Skeletal muscle satellite cell (primary cell): ENCODE data around the gene PVALEF.

Source experiments
- H3K27me3 ChIP-seq: 2 replicates; pipeline ENCODE4 v1.7.0; 2013; ENCODE audit warnings: low read length; ENCODE audit not compliant: control insufficient read depth, insufficient read depth
- H3K36me3 ChIP-seq: 2 replicates; pipeline ENCODE4 v1.7.0; 2013; ENCODE audit warnings: mild to moderate bottlenecking, control low read depth, low read length; ENCODE audit not compliant: insufficient read depth
- H3K4me1 ChIP-seq: 2 replicates; pipeline ENCODE4 v1.7.0; 2013; ENCODE audit warnings: low read length; ENCODE audit not compliant: control insufficient read depth, insufficient read depth
- H3K4me2 ChIP-seq: 2 replicates; pipeline ENCODE4 v1.7.0; 2013; ENCODE audit warnings: mild to moderate bottlenecking, low read length
- H3K4me3 ChIP-seq: 2 replicates; pipeline ENCODE4 v1.7.0; 2013; ENCODE audit warnings: low read length
- H3K9ac ChIP-seq: 2 replicates; pipeline ENCODE4 v1.7.0; 2013; ENCODE audit warnings: mild to moderate bottlenecking, low read depth, low read length, moderate library complexity
- H3K9me3 ChIP-seq: replicated peaks from 2 replicates; pipeline ENCODE4 v1.7.0; 2013; ENCODE audit warnings: mild to moderate bottlenecking, control low read depth, low read length

The PVALEF gene

DNA sequence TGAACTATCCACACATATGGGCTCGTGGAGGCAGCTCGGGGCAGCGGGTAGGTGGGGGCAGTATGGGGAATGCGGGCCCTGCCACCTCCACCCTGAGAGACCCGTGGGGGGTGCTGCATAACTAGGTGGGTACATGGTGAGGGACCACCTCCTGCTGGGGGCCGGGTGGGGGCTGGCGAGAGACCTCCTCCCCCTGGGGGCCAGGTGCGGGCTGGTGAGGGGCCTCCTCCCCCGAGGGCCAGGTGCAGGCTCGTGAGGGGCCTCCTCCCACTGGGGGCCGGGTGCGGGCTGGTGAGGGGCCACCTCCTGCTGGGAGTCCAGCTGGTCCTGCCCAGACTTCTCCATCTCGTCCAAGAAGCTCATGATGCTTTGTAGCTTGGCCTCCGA lies 32.1 kb downstream of the PVALEF start:
- H3K27me3 ChIP-seq = no peaks in the 10 kb centered on the region
- H3K9ac ChIP-seq = no peak overlapping the region
- no peaks in the 10 kb centered on the region for H3K4me1 ChIP-seq
- peaks cover 5% of the 10 kb centered on the region for H3K36me3 ChIP-seq
- H3K9me3 ChIP-seq = no peaks in the 10 kb centered on the region
- no peak overlapping the region for H3K4me2 ChIP-seq
- H3K4me3 ChIP-seq = no peak overlapping the region

DNA sequence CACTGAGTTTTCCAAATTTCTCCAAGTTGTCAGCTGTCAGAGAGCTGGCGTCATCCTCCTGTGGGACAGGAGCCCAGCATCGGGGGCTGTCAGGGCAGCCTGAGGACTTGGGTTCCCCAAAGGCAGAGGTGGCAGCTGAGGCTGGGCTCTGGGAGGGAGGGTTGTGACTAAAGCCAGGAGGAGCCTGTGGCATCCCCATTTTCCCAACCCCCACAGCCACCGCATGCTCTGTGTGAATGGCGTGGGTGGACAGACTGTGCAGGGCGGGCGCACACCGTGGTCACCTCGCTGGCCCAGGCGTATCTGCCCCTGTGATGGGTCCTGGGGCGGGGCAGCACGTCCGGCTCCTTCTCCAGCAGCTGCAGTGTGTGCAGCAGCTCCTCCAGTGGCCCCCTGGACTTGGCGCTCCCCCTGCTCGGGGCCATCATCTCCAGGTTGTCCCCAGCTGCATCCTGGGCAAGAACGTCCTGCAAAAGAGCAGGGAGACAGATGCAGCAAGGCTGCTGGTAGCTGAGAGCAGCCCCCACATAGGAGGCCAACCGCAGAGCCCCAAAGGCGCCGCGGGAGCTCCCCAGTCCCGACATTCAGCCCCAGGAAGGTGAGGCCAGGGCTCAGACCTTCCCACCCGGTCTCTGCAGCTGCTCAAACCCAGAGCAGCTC lies 32.7 kb downstream of the PVALEF start:
- H3K36me3 ChIP-seq = peaks cover 5% of the 10 kb centered on the region

DNA sequence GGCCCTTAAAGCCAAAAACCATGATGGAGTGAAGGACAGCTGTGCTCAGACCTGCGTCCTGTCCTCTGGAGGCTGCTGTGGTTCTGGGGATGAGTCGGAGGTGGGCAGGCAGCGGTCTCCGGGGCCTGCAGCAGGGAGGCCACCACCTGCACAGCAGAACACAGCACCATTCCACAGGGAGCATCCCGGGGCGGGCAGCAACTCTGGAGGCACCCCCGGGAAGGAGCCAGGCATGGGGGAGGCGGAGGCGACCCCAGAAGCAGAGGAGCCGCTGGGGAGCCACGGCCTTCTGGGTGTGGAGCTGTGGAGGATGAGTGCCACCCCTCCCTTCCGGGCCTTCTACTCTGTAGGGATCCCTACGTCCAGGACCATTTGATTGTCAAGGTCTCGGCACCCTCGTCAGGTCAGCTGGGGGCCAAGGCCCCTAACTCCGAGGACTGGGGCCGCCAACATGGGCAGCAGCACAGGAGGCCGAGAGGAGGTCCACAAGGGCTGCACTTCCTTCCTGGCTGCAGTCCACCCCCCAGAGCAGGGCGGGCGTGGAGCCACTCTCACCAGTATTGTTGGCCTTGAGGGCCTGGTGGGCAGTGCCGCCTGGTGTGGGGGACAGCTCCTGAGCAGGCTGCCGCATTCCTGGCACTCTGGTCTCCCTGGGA lies 33.6 kb downstream of the PVALEF start:
- Histone ChIP-seq H3K9ac (no peak overlapping the region), H3K27me3 (no peaks in the 10 kb centered on the region), H3K36me3 (peaks cover 5% of the 10 kb centered on the region), H3K4me2 (no peak overlapping the region), H3K9me3 (no peaks in the 10 kb centered on the region), H3K4me3 (no peak overlapping the region), H3K4me1 (no peaks in the 10 kb centered on the region)

More for the DNA sequence above, 32.7 kb downstream of the PVALEF start:
- H3K4me2 ChIP-seq = no peak overlapping the region
- no peak overlapping the region for H3K9ac ChIP-seq
- H3K9me3 ChIP-seq = no peaks in the 10 kb centered on the region
- no peak overlapping the region for H3K4me3 ChIP-seq
- H3K27me3 ChIP-seq = no peaks in the 10 kb centered on the region
- no peaks in the 10 kb centered on the region for H3K4me1 ChIP-seq

DNA sequence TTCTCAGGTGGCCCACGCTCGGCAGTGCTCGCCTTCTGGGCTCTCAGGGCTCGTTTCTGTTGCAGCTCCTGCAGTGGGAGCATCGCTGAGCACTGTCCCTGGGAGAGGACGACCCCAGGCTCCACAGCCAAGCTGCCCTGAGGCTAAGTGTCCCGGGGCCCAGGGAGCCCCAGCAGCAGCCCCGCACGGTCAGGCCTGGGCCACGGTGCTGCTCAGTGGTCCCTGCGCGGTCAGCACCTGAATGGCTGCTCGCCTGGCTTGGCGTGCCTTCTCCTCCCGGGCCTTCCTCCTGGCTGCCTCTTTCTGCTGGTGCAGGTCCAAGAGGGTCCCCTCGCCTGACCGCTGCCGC lies 34.1 kb downstream of the PVALEF start:
- Histone ChIP-seq H3K27me3 (no peaks in the 10 kb centered on the region), H3K36me3 (peaks cover 5% of the 10 kb centered on the region), H3K4me2 (no peak overlapping the region), H3K4me3 (no peak overlapping the region), H3K9me3 (no peaks in the 10 kb centered on the region), H3K9ac (no peak overlapping the region), H3K4me1 (no peaks in the 10 kb centered on the region)

DNA sequence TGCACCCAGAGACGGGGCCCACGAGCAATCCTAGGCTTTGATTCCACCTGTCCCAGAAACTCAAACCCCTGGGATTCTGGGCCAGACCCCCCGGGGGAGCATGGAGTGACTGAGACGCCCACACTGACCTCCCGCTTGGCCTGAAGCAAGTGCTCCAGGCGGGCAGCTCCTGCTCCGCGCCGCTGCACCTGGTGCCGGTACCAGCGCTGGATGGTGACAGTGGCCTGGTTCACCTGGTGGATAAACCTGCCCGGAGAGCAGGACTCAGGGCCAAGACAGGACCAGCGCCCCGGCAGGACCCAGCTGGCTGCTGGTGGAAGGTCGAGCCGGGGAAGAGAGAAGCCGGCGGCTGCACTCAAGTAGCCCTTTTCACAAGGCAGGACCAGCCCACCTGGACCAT lies 34.9 kb downstream of the PVALEF start:
- no peak overlapping the region for H3K4me2 ChIP-seq
- H3K4me1 ChIP-seq = no peaks in the 10 kb centered on the region
- H3K9ac ChIP-seq = no peak overlapping the region
- no peak overlapping the region for H3K4me3 ChIP-seq
- no peaks in the 10 kb centered on the region for H3K27me3 ChIP-seq
- peaks cover 5% of the 10 kb centered on the region for H3K36me3 ChIP-seq
- H3K9me3 ChIP-seq = no peaks in the 10 kb centered on the region

DNA sequence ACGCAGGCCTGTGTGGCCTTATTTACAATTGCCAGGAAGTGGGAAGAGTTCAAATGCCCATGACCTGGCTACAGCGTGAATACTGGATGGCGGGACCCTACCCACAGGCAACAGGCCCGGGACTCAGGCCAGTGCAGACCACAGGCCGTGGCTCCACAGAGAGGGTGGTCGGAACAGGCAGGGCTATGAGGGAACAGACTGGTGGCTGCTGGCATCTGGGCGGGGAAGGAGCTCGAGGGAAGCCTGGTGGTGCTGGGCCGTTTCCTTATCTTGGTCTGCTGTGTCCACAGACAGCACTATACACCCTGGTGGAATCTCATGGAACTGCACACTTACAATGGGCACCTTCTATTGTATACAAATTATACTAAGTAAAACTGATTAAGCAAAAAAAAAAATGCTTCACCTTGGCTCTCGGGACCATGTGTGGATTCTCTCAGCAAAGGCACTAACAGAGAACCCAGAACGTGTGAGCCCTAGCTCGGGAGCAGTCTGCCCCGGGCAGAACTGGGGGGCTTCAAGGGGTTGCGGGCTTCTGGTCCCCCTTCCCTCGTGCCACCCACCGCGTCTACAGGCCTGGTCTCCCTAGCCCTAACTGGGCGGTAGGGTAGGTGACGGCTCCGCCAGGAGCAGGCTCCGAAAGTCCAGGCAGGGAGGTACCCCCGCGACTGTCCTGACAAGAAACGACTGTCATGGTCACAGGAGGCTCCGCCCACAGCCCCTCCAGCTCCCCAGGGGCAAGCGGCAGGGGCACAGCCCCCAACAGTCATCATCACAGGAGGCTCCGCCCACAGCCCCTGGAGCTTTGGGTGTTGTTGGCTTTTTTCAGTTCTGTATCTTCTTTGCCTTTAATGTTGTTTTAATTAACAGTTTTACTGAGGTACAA lies 35.6 kb downstream of the PVALEF start:
- Histone ChIP-seq H3K4me3 (no peak overlapping the region), H3K4me2 (no peak overlapping the region)

DNA sequence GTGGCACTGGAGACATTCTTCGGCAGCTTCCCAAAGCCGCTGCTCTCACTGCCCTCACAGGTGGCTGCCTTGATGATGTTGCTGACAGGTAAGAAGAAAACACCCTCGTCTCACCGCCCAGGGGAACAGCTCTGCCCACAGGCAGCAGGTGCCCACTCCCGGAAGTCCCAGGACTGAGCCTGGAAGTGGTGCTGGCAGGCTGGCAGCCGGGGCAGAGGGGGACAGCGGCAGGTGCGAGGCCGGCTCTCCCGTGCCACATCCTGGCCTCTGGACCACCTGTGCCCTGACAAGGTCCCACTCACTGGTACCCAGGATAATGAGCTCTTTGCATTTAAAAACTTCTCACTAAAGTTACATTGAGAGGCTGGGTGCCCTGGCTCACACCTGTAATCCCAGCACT lies 37.0 kb downstream of the PVALEF start:
- H3K4me1 ChIP-seq = no peaks in the 10 kb centered on the region
- H3K9ac ChIP-seq = no peak overlapping the region
- no peaks in the 10 kb centered on the region for H3K27me3 ChIP-seq
- H3K4me2 ChIP-seq = no peak overlapping the region
- peaks cover 5% of the 10 kb centered on the region for H3K36me3 ChIP-seq
- no peaks in the 10 kb centered on the region for H3K9me3 ChIP-seq
- no peak overlapping the region for H3K4me3 ChIP-seq

More for the DNA sequence above, 35.6 kb downstream of the PVALEF start:
- H3K27me3 ChIP-seq = no peaks in the 10 kb centered on the region
- peaks cover 5% of the 10 kb centered on the region for H3K36me3 ChIP-seq
- no peaks in the 10 kb centered on the region for H3K9me3 ChIP-seq
- H3K4me1 ChIP-seq = no peaks in the 10 kb centered on the region
- H3K9ac ChIP-seq = no peak overlapping the region

DNA sequence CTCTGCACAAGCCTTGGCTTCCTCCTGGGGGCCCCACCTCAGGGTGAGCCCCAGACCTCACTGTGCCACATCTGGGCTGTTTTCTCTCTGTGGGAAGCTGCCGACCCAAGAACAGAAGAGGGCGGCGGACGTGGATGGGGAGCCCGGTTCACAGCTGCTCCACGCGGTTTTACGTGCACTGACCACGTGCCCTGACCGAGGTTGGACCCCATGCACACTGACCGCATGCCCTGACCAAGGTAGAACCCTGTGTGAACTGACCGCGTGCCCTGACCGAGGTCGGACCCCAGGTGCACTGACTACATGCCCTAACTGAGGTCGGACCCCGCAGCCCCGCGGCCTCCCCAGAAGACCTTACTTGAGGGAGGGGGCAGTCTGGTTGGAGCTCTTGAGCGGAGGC lies 37.8 kb downstream of the PVALEF start:
- no peak overlapping the region for H3K4me3 ChIP-seq
- no peaks in the 10 kb centered on the region for H3K4me1 ChIP-seq
- no peak overlapping the region for H3K9ac ChIP-seq
- peaks cover 5% of the 10 kb centered on the region for H3K36me3 ChIP-seq
- H3K9me3 ChIP-seq = no peaks in the 10 kb centered on the region
- no peak overlapping the region for H3K4me2 ChIP-seq
- no peaks in the 10 kb centered on the region for H3K27me3 ChIP-seq

DNA sequence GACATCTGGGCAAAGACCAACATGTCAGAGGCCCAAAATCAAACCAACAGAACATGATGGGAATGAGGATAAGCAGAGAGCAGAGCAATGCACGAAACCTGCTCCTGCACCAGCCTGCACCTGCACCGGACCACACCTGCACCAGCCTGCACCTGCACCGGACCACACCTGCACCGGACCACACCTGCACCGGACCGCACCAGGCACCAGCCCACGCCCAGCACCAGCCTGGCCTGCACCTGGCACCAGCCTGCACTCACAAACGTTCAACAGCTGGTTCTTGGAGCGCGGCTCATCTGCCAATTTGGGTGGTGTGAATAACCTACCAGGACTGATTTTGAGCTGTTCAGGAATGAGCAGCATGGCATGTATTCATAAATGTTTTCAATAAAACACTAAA lies 39.3 kb downstream of the PVALEF start:
- H3K27me3 ChIP-seq = no peaks in the 10 kb centered on the region
- H3K4me2 ChIP-seq = no peak overlapping the region
- H3K9ac ChIP-seq = no peak overlapping the region
- no peak overlapping the region for H3K4me3 ChIP-seq
- H3K36me3 ChIP-seq = no peaks in the 10 kb centered on the region
- no peaks in the 10 kb centered on the region for H3K4me1 ChIP-seq
- no peaks in the 10 kb centered on the region for H3K9me3 ChIP-seq

DNA sequence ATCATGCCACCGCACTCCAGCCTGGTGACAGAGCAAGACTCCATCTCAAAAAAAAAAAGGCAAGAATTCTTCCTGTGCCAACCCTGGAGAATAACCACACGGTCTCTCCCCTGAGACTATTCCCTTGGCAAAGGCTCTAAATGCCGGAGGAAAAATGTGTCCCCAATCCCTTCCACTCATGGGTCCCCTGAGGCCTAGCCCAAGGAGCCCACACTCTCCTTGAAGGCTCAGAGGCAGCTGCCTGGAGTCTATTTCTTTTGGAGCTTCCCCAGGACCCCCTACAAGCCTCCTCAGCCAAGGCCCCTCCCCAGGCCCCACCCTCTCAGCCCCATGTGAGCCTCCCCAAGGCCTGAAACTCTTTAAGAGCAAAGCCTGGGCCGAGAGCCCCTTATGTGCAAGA lies 40.9 kb downstream of the PVALEF start:
- Histone ChIP-seq H3K27me3 (no peaks in the 10 kb centered on the region), H3K36me3 (no peaks in the 10 kb centered on the region), H3K4me3 (no peak overlapping the region), H3K4me2 (no peak overlapping the region), H3K9ac (no peak overlapping the region), H3K9me3 (no peaks in the 10 kb centered on the region), H3K4me1 (no peaks in the 10 kb centered on the region)

DNA sequence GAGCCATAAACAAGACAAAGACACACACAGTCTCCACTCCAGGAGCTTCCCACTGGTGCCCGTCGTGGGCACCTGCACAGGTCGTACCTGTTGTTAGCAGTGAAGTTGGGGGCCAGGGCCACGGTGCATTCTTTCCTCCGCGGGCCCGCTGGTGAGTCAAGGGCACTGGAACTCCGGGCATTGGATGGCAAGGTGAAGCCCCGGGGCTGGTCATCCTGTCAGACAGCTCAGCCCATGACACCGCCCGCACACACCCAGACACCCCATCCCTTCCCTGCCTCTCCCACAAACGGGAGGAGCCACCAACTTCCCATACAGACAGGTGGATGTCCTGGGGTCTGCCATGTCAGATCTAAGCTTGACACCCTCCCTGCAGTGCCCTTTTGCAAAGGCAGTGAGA lies 41.4 kb downstream of the PVALEF start:
- H3K4me1 ChIP-seq = no peaks in the 10 kb centered on the region
- H3K9ac ChIP-seq = no peak overlapping the region
- no peaks in the 10 kb centered on the region for H3K36me3 ChIP-seq
- H3K4me3 ChIP-seq = no peak overlapping the region
- no peaks in the 10 kb centered on the region for H3K27me3 ChIP-seq
- H3K9me3 ChIP-seq = no peaks in the 10 kb centered on the region
- no peak overlapping the region for H3K4me2 ChIP-seq
